Activated CD8-positive, alpha-beta memory T cell treated with anti-CD3 and anti-CD28 coated beads for 4 hours (primary cell): Measurements from ENCODE around the gene FTH1.
"Not testable (repeated sequence)": the region's sequence is repeated elsewhere in the genome, so short reads cannot be mapped to it uniquely, and the experiment has no call there.

Source experiments
- DNase-seq, 2 donors: peaks; one replicate each; pipeline ENCODE4 v3.0.0-alpha.2; 2020; ENCODE audit warnings: low read depth in 2 of 2

FTH1 gene

DNA sequence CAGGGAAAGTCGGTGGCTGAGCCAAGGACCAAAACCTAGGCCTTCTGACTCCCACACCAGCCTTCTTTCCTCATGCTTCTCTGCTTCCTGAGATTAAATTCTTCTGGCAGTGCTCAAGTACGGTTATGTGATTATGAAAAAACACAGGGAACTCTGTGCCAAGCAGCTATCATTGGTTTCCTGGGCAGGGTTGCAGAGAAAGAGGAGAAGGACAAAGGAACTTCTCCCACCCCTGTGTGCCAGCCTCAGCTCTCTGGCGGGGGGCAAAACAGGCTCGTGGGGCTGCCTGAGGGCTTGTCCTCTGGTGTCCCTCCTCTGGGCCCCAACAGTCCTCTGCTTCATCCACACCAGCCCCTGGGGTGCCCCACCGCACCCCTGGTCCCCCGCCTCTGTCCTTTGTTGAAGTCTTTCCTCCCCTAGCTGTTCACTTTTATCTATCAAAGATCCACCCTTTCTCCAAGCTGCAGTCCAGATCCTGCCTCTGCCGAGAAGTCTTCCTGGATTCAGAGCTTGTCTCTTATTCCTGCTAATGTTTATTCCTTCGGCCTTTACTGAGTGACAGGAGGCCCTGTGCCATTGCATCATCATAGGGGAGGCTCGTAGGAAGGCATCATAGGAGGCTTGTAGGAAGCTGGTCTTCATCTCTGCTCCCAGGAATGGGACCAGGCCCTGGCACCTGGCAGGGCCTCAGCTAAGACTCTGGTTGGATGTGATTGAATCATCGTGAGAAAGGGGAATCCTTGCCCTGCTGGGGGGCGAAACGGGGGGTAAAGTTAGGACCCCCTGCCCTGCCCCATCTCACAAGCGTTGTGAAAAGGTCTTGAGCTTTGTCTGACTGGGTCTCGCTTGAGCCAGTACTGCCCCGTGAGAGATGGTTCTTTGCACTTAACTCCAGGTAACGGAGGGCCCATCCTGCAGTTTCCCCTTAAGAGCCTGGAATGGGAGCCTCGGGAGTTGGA is 11.5 kb upstream of the FTH1 start:
- no peak for DNase-seq

DNA sequence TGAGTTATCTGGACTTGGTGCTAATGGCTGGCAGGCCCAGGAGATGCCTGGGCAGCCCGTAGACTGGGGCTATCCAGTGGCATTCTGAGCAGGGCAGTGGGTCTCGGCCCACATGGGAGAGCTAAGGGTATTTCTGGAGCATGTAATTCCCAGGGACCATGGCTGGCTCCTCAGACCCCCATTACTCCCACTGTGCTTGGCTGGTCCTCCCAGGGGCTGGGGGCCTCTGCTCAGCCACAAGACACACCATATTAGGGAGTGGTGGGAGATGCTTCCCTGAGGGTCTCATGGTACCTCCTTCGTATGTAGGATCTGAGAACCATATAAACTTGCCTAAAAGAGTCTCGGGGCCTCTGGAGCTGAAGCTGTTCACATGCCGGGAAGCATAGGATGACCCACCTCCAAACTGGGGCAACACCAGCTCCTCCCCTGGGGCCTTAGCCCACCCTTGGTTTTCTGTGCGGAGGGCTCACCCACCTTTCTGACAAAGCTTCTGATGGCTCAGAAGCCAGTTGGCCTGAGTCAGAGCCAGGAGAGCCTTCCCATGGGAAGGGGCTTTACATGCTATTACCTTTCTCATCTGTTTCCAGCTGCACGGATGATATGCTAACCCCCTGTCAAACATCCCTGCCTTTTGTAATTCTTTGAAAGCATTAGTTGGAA is 9.5 kb upstream of the FTH1 start:
- no peak for DNase-seq

DNA sequence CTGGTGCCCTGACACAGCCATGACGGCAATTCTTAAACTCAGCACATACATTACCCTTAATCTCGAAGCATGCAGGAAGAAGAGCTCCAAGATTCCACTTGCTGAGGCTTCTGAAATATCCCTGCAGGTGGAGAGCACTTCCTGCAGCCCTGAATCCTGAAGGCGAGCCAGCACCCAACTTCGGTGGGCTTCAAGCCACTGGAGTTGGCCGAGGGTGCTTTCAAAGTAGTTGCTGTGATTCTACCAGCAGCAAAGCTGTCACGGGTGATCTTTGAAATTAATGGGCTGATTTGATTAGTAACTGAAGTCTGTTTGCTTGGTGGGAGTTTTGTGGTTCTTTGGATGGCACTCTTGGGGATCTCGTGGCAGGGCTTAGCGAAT is 9.0 kb upstream of the FTH1 start:
- no peak for DNase-seq

DNA sequence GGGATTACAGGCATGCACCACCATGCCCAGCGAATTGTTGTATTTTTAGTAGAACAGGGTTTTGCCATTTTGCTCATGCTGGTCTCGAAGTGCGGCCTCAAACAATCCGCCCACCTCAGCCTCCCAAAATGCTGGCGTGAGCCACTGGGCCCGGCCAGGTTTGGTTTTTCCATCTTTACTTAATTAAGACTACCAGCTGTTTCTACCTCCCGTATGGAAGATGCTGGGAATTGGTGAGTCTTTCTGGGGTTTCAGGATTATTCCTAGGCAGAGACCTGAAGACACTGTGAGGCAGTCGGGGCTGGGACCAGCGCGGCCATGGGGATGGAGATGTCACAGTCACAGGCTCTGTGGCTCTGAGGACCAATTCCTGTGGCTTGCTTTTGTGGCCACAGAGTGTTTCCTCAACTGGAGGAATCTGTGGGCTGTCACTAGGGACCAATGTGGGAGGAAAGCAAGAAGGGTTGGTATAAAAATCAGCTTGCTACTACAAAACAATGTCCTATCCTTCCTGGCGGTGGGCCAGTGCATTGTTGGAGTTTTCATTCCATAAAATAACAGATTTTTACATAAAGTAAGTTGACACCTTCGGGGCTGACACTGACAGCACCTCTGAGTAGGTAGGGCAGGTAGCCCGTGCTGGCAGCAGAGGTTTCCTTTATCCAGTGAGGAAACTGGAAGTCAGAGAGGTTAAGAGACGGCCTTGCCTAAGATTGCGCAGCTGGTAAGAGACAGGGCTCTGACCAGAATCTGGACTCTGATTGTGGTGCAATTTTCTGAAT is 8.4 kb upstream of the FTH1 start:
- DNase-seq = no peak

DNA sequence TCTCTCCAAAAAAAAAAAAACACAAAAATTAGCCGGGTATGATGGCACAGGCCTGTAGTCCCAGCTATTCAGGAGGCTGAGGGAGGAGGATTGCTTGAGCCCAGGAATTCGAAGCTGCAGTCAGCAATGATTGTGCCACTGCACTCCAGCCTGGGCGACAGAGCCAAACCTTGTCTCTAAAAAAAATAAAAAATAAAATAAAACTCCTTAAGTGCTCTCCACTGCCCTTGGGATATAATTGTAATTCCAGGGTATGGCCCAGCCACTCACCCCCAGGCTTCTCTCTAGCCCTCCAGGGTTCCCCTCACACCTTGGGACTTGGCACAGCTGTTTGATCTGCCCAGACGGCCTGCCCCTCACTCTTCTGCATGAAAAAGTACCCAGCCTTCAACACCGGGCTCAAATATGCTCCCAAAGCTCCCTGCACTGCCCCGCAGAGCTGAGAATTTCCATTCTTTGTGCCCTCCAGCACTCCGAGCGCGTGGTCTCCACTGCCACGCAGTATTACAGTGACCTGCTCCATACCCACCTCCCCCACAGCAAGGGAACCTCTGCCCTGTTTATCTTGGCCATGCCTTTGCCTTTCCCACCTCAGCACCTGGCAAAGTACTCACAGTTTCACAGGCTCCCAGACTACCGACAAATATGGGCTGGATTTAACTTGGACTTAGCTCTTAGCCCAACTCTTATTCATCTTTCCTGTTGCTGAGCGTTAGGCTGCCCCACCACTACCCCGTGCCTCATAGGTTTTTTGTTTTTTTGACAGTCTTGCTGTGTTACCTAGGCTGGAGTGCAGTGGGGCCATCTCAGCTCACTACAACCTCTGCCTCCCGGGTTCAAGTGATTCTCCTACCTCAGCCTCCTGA is 7.6 kb upstream of the FTH1 start:
- DNase-seq = no peak

DNA sequence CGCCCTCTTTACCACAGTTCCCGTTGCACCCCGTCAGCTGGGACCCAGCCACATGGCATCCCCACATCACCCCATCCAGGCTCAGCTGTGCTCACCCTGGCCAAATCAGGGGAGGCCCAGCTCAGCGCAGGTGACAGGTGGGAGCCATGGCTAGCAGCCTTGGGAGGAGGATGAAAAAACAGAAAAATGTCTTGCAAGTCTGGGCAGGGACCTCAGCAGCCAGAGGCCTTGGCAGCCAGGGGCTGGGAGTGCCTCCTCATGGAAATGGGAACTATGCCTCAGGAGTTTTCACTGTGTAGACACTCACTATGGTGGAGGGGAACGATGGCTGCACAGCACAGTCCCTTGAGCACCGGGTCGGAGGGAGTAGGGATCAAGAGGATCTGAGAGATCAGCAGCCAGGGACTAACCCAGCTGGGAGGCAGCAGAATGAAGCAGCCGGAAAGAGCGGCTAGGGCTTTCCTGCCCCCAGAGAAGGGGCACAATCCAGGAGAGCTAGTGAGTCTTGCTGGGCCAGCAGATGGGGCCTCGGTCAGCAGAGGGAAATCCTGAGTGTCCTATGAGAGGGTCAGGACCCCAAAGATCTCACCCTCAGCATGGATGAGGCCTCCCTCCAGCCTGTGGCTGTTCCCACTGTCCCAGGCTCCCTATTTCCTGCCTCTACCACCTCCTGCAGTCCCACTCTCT is 6.2 kb upstream of the FTH1 start:
- DNase-seq = no peak

DNA sequence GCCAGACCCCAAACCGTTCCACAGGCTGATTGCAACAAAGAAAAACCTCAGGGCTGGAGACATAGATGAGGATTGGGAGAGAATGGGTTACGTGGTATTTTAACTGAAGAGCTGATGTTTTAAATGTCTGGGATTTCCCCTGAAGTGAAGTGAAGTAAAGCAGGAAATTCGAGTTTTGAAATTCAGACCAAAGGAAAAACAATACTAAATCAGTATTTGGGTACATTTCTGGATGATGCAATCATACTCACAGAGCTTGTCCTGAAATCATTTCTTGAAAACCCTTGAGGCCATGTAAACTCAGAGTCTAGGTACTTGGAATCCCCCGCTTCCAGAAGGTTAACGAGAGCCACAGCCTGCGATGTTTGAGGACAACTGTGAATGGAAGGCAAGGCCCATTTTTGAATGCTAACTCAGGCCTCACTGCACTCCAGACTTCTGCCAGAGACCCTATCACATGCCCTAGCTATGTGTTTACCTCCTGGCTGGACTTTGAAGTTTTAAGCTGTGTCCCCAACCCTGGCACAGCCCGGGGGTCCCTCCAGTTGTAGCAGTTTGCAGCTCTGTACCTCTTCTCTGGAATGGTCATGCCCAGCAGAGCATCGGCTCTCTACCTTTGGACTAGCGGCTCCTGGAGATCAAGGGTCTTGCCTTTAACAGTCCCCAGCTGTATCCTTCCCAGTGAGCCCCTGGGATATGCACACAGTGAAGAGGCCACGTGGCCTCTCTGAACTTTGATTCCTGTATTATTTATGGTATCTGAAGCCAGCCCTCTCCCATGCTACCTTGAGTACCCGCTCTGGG is 5.4 kb upstream of the FTH1 start:
- DNase-seq = no peak

DNA sequence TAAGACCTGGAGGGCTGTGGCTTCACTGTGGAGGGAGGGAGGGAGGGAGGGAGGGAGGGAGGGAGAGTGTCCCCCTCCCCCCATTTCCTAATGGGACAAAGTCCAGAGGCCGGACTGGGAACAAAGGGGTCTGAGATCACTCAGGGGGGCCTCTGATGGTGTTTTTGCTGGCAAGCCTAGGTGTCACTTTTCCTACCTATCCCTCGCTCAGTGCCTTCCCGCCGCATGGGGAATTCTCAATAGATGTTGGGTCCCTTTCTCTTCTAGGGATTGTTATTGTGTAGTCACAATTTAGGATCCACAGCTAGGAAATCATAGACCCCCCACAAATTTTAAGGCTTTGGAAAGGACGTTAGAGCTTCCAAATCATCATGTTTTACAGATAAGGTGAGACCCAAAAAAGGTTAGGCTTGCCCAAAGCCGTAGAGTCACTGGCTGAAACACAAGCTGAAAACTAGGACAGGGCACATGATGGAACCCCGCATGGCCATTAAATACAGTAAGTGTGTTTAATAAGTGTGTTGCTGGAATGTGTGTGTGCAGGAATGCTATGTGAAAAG is 4.8 kb upstream of the FTH1 start:
- no peak for DNase-seq

DNA sequence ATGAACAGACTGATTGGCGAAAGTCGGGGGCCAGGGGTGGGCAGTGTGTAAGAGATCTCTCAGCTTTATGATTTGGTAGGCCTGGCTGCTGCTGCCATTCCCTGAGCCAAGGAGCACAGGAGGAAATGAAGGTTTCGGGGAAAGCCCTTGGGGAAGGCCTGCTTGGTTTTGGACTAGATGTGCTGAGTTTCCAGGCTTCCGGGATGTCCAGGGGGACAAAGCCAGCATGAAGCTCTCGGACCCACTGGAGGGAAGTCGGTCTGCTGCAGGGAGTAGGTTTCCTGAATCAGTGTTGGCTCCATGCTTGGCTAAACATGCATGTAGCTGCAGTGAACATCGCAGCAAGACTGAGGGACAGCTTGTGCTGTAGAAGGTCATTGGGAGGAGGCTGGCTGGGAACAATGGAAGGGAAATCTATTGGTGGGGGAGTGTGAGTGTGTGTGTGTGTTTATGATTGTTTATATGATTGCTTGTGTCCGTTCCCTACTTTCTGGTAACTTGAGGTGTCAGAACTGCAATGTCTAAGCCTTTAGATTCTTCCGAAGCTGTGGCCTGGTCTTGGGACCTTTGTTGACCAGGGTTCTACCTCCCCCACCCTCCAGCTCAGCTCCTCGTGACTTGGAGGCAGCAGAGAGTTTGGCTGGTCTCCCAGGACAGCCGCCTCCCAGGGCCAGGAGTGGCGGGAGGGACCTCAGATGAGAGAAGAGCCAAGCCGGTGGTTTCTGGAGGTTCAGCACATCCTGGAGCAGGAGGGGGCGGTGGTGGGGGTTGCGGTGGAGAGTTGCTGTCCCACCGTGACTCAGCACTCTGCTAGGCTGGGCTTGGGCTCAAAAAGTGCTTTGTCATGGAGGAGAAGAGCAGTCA is 4.0 kb upstream of the FTH1 start:
- no peak for DNase-seq

DNA sequence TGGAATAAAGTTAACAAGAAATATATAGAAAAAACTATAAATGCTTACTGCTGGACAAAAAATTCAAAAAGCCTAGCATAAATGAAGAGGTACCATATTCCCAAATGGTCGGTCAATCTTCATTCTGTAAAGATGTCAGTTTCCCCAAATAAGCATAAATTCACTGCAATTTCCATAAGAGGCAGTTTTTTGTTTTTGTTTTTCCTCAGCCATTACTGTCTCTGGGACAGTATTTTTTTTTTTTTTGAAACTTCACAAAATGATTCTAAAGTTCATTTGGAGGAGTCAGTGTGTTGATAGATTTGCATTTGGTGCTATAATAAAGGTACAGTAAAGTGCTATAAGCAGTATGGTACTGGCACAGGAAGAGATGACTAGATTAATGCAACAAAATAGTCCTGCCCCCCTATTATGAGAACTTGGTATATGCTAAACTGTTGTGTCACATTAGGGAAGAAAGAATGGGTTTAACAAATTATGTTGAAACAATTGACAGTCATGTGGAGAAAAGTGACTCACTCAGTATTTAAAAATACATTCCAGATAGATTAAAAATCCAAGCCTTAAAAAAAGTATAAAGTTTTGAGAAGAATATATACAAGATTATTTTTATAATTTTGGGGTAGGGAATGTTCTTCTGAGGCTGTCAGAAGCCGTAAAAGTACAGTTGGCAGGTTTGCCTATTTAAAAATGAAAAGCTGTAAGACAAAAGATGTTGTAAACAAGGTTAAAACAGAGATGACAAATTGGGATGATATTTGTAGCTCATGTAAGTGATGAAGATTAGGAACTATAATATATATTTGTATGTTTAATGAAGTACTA is 2.6 kb upstream of the FTH1 start:
- no peak for DNase-seq

DNA sequence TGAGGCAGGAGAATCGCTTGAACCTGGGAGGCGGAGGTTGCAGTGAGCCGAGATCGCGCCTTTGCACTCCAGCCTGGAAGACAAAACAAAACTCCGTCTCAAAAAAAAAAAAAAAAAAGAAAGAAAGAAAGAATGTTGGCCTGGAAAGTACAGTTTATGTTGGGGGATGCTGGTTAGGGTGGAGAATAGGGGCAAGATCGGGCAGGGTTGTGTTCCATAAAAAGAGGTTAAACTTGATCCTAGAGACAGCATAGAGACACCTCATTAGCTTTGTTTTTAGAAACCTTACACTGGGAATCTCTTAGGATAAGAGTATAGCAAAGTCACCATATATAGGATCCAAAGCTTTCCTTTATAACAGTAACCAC is 1.9 kb upstream of the FTH1 start:
- no peak for DNase-seq

DNA sequence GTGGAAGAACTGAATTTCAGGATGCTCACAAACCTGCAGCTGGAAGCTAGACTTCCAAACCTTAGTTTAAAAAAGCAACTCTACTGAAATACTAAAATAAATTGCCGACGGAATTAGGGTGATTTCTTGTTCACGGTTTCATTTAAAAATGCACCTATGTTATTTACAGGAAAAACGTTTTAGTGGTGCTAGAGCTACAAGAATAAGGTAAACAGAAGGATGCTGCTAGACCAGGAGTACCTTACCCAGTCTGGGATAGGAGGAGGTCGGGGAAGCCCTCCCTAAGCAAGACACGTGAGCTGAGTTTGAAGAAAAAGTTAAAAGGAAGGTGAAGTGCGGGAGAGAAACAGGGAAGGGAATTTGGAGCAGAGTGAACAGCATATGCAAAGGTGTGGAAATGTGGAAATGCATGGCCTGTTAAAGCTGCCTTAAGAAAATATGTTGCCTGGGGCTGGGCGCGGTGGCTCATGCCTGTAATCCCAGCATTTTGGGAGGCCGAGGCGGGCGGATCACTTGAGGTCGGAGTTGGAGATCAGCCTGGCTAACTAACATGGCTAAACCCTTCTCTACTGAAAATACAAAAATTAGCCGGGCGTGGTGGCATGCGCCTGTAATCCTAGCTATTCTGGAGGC is 1.4 kb upstream of the FTH1 start:
- no peak for DNase-seq

DNA sequence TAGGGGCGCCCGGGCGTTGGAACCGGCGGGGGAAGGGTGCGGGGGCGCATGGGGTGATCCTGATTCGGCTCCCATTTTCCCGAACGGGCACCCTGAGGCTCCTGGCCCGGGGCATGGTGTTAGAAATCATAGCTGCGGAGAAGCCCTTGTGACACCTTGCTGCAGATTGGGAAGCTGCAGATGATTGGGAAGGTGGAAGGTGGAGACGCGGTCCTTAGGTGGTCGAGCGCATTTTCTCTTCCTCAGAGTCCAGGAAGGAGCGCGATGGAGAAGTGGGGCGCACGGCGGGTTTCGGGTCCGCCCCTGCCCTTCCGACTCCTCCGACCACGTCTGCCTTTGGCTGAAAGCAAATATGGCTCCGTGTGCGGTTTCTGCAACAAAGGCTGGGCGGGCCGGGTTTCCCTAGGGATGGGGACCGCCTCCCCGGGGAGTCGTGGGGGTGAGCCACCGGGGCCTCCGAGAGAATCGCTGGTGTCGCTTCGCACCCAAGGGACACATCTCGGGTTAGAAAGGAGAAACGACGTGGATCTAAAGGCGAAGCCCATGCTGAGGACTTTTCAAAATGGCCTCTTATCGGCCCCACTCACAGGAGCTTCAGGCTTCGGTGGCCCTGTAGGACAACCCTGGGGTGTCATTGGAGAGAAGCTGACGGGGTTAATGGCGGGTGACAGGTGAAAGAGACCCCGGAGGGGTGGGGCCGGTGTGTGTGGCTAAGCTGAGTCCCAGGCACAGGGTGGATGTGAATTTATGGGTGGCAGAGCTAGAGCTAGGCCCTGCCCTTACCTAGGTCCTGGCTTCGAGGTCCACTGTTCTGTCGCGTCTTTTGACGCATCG is 707 bp upstream of the FTH1 start:
- no peak for DNase-seq

DNA sequence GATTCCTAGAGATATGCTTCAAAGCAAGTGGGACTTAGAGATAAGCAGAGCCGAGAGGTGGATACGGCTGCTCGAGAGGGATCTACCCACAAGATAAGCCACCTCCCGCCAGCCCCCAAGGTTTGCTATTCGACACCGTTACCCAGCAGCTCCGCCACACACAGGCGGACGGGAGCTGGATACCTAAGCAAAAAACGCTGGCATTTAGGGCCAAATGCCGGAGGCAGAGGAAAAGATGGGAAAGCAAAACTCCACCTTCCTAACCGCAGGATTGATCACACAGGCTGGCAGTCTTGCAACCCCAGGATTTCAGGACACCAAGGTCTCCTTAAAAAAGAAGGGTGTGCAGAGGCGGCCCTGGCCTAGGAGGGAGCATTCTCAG is 709 bp downstream of the FTH1 start:
- no peak for DNase-seq

DNA sequence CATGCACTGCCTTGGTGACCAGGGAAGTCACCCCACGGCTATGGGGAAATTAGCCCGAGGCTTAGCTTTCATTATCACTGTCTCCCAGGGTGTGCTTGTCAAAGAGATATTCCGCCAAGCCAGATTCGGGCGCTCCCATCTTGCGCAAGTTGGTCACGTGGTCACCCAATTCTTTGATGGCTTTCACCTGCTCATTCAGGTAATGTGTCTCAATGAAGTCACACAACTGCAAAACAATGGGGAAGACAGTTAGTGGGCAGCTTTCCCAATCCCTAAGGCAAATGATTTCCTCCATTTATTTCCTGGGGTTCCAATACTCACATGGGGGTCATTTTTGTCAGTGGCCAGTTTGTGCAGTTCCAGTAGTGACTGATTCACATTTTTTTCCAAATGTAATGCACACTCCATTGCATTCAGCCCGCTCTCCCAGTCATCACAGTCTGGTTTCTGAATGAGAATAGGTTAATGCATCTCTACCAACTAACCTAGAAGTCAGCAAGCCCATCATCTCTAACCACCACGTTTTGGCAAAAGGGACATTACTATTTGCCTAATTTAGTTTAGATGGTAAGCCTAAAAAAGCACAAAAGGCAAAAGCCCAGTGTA is 2.7 kb downstream of the FTH1 start:
- DNase-seq = not testable (repeated sequence)

DNA sequence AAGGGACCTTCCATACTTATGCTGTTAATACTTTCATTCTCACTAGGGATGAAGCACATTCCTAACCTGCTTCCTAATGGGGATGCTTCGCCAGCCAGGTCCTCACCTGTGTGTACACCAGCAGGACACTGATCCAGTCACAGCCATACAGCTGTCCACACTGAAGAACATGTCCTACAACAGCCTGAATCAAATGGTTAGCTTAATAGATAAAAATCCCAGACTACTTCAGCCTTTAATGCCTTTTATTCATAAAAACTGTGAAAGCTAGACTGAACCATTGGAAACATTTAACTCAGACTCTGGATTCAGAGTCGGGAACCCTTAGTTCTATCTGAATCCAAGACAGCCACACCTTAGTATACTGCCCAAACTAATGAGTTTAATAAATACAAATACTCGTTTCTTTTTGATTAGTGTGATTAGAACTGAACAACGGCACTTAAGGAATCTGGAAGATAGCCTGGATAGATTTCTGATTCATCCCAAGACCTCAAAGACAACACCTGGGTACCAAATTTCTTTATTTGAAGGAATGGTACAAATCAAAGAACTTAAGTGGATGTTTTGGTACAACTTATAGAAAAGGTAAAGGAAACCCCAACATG is 3.3 kb downstream of the FTH1 start:
- DNase-seq = no peak
